ENCODE data around the gene CHN2. TPM values are rescaled to one million over a fixed set of nuclear protein-coding genes. Genes with fewer than 3 reads are reported as not detected.

The CHN2 gene
- total RNA-seq, 4 donors from 2014 or later: 7.6 to 15.3 (median 10.0) TPM

- peaks cover 11% of the 10 kb centered on the region for H3K27me3 ChIP-seq
- no peaks in the 10 kb centered on the region for H3K4me1 ChIP-seq
- H3K4me3 ChIP-seq: no peak overlapping the region
- no peak for ATAC-seq
- H3K36me3 ChIP-seq: no peaks in the 10 kb centered on the region
- WGBS, 2 donors (ENCODE audit: low coverage in 1 of 2): 87 to 100% methylated on average over 3 to 5 of the region's 6 CpGs
- H3K27ac ChIP-seq: no peak overlapping the region
- no peaks in the 10 kb centered on the region for H3K9me3 ChIP-seq
- TF ChIP-seq POLR2AphosphoS5 (IDR thresholded peaks at IDR 0.05) (no peak), CTCF (IDR thresholded peaks at IDR 0.05) (no peak), EP300 (IDR thresholded peaks at IDR 0.05) (no peak), POLR2A (IDR thresholded peaks at IDR 0.05) (no peak)
Observed at GRCh38 chr7:29277436-29278215, 83.1 kb downstream of the CHN2 start.

- no peak for ATAC-seq
Observed at GRCh38 chr7:29278337-29279069, 83.9 kb downstream of the CHN2 start.

GRCh38 chr7:29281782-29282541 is 87.4 kb downstream of the CHN2 start:
- H3K4me1 ChIP-seq: no peaks in the 10 kb centered on the region
- peak; percentile 22 for ATAC-seq
- TF ChIP-seq EP300 (IDR thresholded peaks at IDR 0.05) (no peak), POLR2AphosphoS5 (IDR thresholded peaks at IDR 0.05) (no peak)
- WGBS, 2 donors (ENCODE audit: low coverage in 1 of 2): 51 to 63% methylated on average over 7 to 9 of the region's 12 CpGs
- H3K9me3 ChIP-seq: no peaks in the 10 kb centered on the region
- no peaks in the 10 kb centered on the region for H3K36me3 ChIP-seq
- peaks cover 11% of the 10 kb centered on the region for H3K27me3 ChIP-seq
- H3K27ac ChIP-seq: no peak overlapping the region
- H3K4me3 ChIP-seq: no peak overlapping the region

More at GRCh38 chr7:29278337-29279069, 83.9 kb downstream of the CHN2 start:
- Histone ChIP-seq H3K27ac (no peak overlapping the region), H3K4me3 (no peak overlapping the region), H3K27me3 (peaks cover 11% of the 10 kb centered on the region), H3K36me3 (no peaks in the 10 kb centered on the region), H3K9me3 (no peaks in the 10 kb centered on the region), H3K4me1 (no peaks in the 10 kb centered on the region)
- 75 to 100% methylated on average over 1 to 2 of the region's 9 CpGs for WGBS, 2 donors (ENCODE audit: low coverage in 1 of 2)
- TF ChIP-seq EP300 (IDR thresholded peaks at IDR 0.05): no peak

- ATAC-seq: no peak
- no peak overlapping the region for H3K27ac ChIP-seq
- no peak overlapping the region for H3K4me3 ChIP-seq
- no peak for TF ChIP-seq CTCF (IDR thresholded peaks at IDR 0.05)
- H3K27me3 ChIP-seq: peaks cover 11% of the 10 kb centered on the region
- H3K36me3 ChIP-seq: no peaks in the 10 kb centered on the region
- H3K9me3 ChIP-seq: no peaks in the 10 kb centered on the region
- 84 to 95% methylated on average over 7 to 13 of the region's 13 CpGs for WGBS, 2 donors (ENCODE audit: low coverage in 1 of 2)
- no peaks in the 10 kb centered on the region for H3K4me1 ChIP-seq
Observed at GRCh38 chr7:29282819-29283414, 88.3 kb downstream of the CHN2 start.

- peaks cover 4% of the 10 kb centered on the region for H3K27me3 ChIP-seq
- 76 to 85% methylated on average over 3 to 5 of the region's 6 CpGs for WGBS, 2 donors (ENCODE audit: low coverage in 1 of 2)
- H3K27ac ChIP-seq: no peak overlapping the region
- no peak for TF ChIP-seq CTCF (IDR thresholded peaks at IDR 0.05)
- no peak for TF ChIP-seq EP300 (IDR thresholded peaks at IDR 0.05)
- no peak for TF ChIP-seq POLR2A (IDR thresholded peaks at IDR 0.05)
- no peak for TF ChIP-seq POLR2AphosphoS5 (IDR thresholded peaks at IDR 0.05)
- H3K36me3 ChIP-seq: no peaks in the 10 kb centered on the region
- no peaks in the 10 kb centered on the region for H3K4me1 ChIP-seq
- no peak overlapping the region for H3K4me3 ChIP-seq
- no peak for ATAC-seq
- no peaks in the 10 kb centered on the region for H3K9me3 ChIP-seq
Observed at GRCh38 chr7:29284696-29285443, 90.3 kb downstream of the CHN2 start.
